NCI-H1105 treated with DMSO at 0.1 percent for 48 hours (cell line): ENCODE results near the gene ASL.
A peak's percentile ranks its signal among the peaks of the same experiment; 100 is the strongest.
"Not testable (repeated sequence)": the region's sequence is repeated elsewhere in the genome, so short reads cannot be mapped to it uniquely, and the experiment has no call there.

Experiments used
- DNase-seq: peaks from one replicate; lab custom pipeline; 2025; lab: John Stamatoyannopoulos, UW

The ASL gene

GRCh38 chr7:66075590-66076461 lies at the start of gene ASL:
TSS of gene ASL (plus strand) at chr7:66075819. CDS start at chr7:66076082, 263 bp downstream.
- DNase-seq, result peak; percentile 87

GRCh38 chr7:66028342-66028741 lies 47.3 kb upstream of the ASL start:
- not testable (repeated sequence) for DNase-seq

GRCh38 chr7:66033471-66034385 lies 41.9 kb upstream of the ASL start:
- no peak for DNase-seq

- not testable (repeated sequence) for DNase-seq
Observed at GRCh38 chr7:66034436-66035010, 41.1 kb upstream of the ASL start.

GRCh38 chr7:66036382-66036781 lies 39.2 kb upstream of the ASL start:
- DNase-seq, result no peak

GRCh38 chr7:66036788-66037187 lies 38.8 kb upstream of the ASL start:
- DNase-seq, result no peak

- no peak for DNase-seq
Observed at GRCh38 chr7:66039094-66039670, 36.4 kb upstream of the ASL start.

GRCh38 chr7:66043681-66044497 lies 31.7 kb upstream of the ASL start:
- no peak for DNase-seq

GRCh38 chr7:66044498-66044854 lies 31.1 kb upstream of the ASL start:
- not testable (repeated sequence) for DNase-seq

- DNase-seq, result no peak
Observed at GRCh38 chr7:66047426-66047825, 28.2 kb upstream of the ASL start.

GRCh38 chr7:66049886-66050285 lies 25.7 kb upstream of the ASL start:
- not testable (repeated sequence) for DNase-seq

GRCh38 chr7:66050337-66050957 lies 25.2 kb upstream of the ASL start:
- no peak for DNase-seq

GRCh38 chr7:66050990-66051448 lies 24.6 kb upstream of the ASL start:
- peak; percentile 32 for DNase-seq

- no peak for DNase-seq
Observed at GRCh38 chr7:66052447-66052846, 23.2 kb upstream of the ASL start.

GRCh38 chr7:66054063-66054462 lies 21.6 kb upstream of the ASL start:
- no peak for DNase-seq

- no peak for DNase-seq
Observed at GRCh38 chr7:66055321-66055956, 20.2 kb upstream of the ASL start.

- no peak for DNase-seq
Observed at GRCh38 chr7:66060796-66061195, 14.8 kb upstream of the ASL start.

- DNase-seq, result no peak
Observed at GRCh38 chr7:66069732-66070131, 5.9 kb upstream of the ASL start.

GRCh38 chr7:66070222-66070621 lies 5.4 kb upstream of the ASL start:
- no peak for DNase-seq

GRCh38 chr7:66072208-66072607 lies 3.4 kb upstream of the ASL start:
- DNase-seq, result not testable (repeated sequence)
